Measurements from ENCODE around the gene FAM193A. TPM values are rescaled to one million over a fixed set of nuclear protein-coding genes. Genes with fewer than 3 reads are reported as not detected.

Gene FAM193A
- total and polyA plus RNA-seq, 2 donors (not counting 1 experiment from before 2014, with no cell fraction given) = 16.0 to 62.7 TPM

GRCh38 chr4:2619459-2619858 lies 83.0 kb downstream of the FAM193A start:
- intact Hi-C loops (cut with micrococcal nuclease) = no loop called here
- peaks cover 75% of the 10 kb centered on the region for H4K20me1 ChIP-seq (ENCODE audit: control insufficient read depth, insufficient read depth, low read length, poor library complexity, severe bottlenecking)
- no peak overlapping the region for H3K9ac ChIP-seq (ENCODE audit: low read length)
- Mint-ChIP-seq H3K4me3 (no peak overlapping the region), H3K27ac (no peak overlapping the region), H3K27me3 (no peaks in the 10 kb centered on the region), H3K4me1 (peaks cover 36% of the 10 kb centered on the region), H3K9me3 (ENCODE audit: insufficient read depth) (no peaks in the 10 kb centered on the region)
- no CpG with 5 or more reads among the region's 8 CpGs for WGBS (ENCODE audit: insufficient coverage)
- no peak overlapping the region for H3K4me3 ChIP-seq (ENCODE audit: control extremely low read depth in 1 of 5, extremely low read depth in 1 of 5, insufficient read depth in 1 of 5, low read depth in 2 of 5, low read length in 4 of 5)
- H3K27ac ChIP-seq (ENCODE audit: low read length in 2 of 2) = no peak overlapping the region
- no peaks in the 10 kb centered on the region for H3K4me1 ChIP-seq (ENCODE audit: control insufficient read depth in 2 of 2, insufficient read depth in 2 of 2, low read length in 2 of 2)
- no peaks in the 10 kb centered on the region for H3K9me3 ChIP-seq (ENCODE audit: control extremely low read depth in 1 of 3, control insufficient read depth in 2 of 3, insufficient read depth in 1 of 3, low read length in 2 of 3)
- DNase-seq = no peak
- peaks cover 96% of the 10 kb centered on the region for H3K79me2 ChIP-seq (ENCODE audit: control insufficient read depth, insufficient read depth, low read length)
- no peaks in the 10 kb centered on the region for H3K27me3 ChIP-seq (replicated peaks in 1 of 4; ENCODE audit: control extremely low read depth in 1 of 4, control insufficient read depth in 3 of 4, insufficient read depth in 4 of 4, low read length in 3 of 4)
- ATAC-seq (ENCODE audit: low read depth) = no peak
- ChIA-PET CTCF (no interaction called here), POLR2A (no interaction called here)
- H3K4me2 ChIP-seq (replicated peaks; ENCODE audit: low read depth, low read length, poor library complexity, severe bottlenecking) = no peak overlapping the region
- no peak overlapping the region for H2AFZ ChIP-seq (ENCODE audit: insufficient read depth, low read depth, low read length, poor library complexity, severe bottlenecking)
- TF ChIP-seq EZH2 (IDR thresholded peaks at IDR 0.05; ENCODE audit: borderline replicate concordance, insufficient read depth, low read depth, low read length, poor library complexity, severe bottlenecking) (no peak), CTCF (IDR thresholded peaks at IDR 0.05) (no peak)
- H3K36me3 ChIP-seq (replicated peaks in 1 of 2; ENCODE audit: control extremely low read depth in 1 of 2, control insufficient read depth in 1 of 2, extremely low read depth in 1 of 2, insufficient read depth in 2 of 2, low read length in 1 of 2) = peaks cover 0 to 7% of the 10 kb centered on the region in 2 experiments

GRCh38 chr4:2621419-2621818 lies 85.0 kb downstream of the FAM193A start:
- 91% methylated on average over 4 of the region's 7 CpGs for WGBS (ENCODE audit: insufficient coverage)
- Histone ChIP-seq H3K36me3 (replicated peaks in 1 of 2; ENCODE audit: control extremely low read depth in 1 of 2, control insufficient read depth in 1 of 2, extremely low read depth in 1 of 2, insufficient read depth in 2 of 2, low read length in 1 of 2) (peaks cover 0 to 17% of the 10 kb centered on the region in 2 experiments), H2AFZ (ENCODE audit: insufficient read depth, low read depth, low read length, poor library complexity, severe bottlenecking) (no peak overlapping the region), H3K27ac (ENCODE audit: low read length in 2 of 2) (no peak overlapping the region), H4K20me1 (ENCODE audit: control insufficient read depth, insufficient read depth, low read length, poor library complexity, severe bottlenecking) (peaks cover 75% of the 10 kb centered on the region), H3K27me3 (replicated peaks in 1 of 4; ENCODE audit: control extremely low read depth in 1 of 4, control insufficient read depth in 3 of 4, insufficient read depth in 4 of 4, low read length in 3 of 4) (no peaks in the 10 kb centered on the region), H3K4me1 (ENCODE audit: control insufficient read depth in 2 of 2, insufficient read depth in 2 of 2, low read length in 2 of 2) (no peaks in the 10 kb centered on the region), H3K9me3 (ENCODE audit: control extremely low read depth in 1 of 3, control insufficient read depth in 2 of 3, insufficient read depth in 1 of 3, low read length in 2 of 3) (no peaks in the 10 kb centered on the region), H3K9ac (ENCODE audit: low read length) (no peak overlapping the region), H3K4me2 (replicated peaks; ENCODE audit: low read depth, low read length, poor library complexity, severe bottlenecking) (no peak overlapping the region), H3K4me3 (ENCODE audit: control extremely low read depth in 1 of 5, extremely low read depth in 1 of 5, insufficient read depth in 1 of 5, low read depth in 2 of 5, low read length in 4 of 5) (no peak overlapping the region), H3K79me2 (ENCODE audit: control insufficient read depth, insufficient read depth, low read length) (peaks cover 87% of the 10 kb centered on the region)
- POLR2A ChIA-PET = no interaction called here
- Mint-ChIP-seq H3K4me3 (no peak overlapping the region), H3K4me1 (peaks cover 27% of the 10 kb centered on the region), H3K27me3 (no peaks in the 10 kb centered on the region), H3K9me3 (ENCODE audit: insufficient read depth) (no peaks in the 10 kb centered on the region), H3K27ac (no peak overlapping the region)
- ATAC-seq (ENCODE audit: low read depth) (no peak), DNase-seq (no peak)
- CTCF ChIA-PET = interaction anchor here (1.7 kb wide), 1 partner anchor 23 kb away, joined by 4 read pairs; no protein-coding TSS in a partner anchor
- TF ChIP-seq CTCF (IDR thresholded peaks at IDR 0.05) (no peak), EZH2 (IDR thresholded peaks at IDR 0.05; ENCODE audit: borderline replicate concordance, insufficient read depth, low read depth, low read length, poor library complexity, severe bottlenecking) (no peak)
- intact Hi-C loops (cut with micrococcal nuclease) = no loop called here

Measured in B cell (primary cell).